H1 (cell line): ENCODE measurements around the gene CAMTA1. TPM values are rescaled to one million over a fixed set of nuclear protein-coding genes. Genes with fewer than 3 reads are reported as not detected.

Experiments used
- CTCF ChIA-PET: fragments of 300-600 bp; sonication (Branson Sonifier 250); formaldehyde crosslinking; loops from one replicate; lab custom pipeline; 2021; ENCODE audit not compliant: partially characterized antibody; lab: Charles Lee
- POLR2A ChIA-PET: fragments of 300-600 bp; sonication (Branson Sonifier 250); formaldehyde crosslinking; loops from one replicate; lab custom pipeline; 2021; ENCODE audit warnings: inconsistent platforms; ENCODE audit not compliant: partially characterized antibody; lab: Charles Lee
- DNase-seq, 2 experiments: peaks; one replicate each; pipeline versions ENCODE4 v3.0.0 to v3.0.0-alpha.2; 2010 to 2022; ENCODE audit warnings: low spot score in 2 of 2, low read depth in 1 of 2, mixed read lengths in 1 of 2
- FAIRE-seq: peaks from 2 replicates; lab custom pipeline; 2011; peaks lifted over from hg19 to GRCh38; lab: Jason Lieb, UNC
- H2AFZ ChIP-seq: 2 replicates; pipeline ENCODE4 v1.8.1; 2012; ENCODE audit warnings: low read length, inconsistent platforms
- H2AK5ac ChIP-seq: 2 replicates; pipeline ENCODE4 v1.6.1; 2013; ENCODE audit warnings: low read depth, low read length
- H2BK120ac ChIP-seq: replicated peaks from 2 replicates; pipeline ENCODE3; 2013; ENCODE audit warnings: low read depth, low read length, inconsistent platforms
- H2BK12ac ChIP-seq: 2 replicates; pipeline ENCODE4 v1.6.1; 2013; ENCODE audit warnings: low read depth, low read length
- H2BK15ac ChIP-seq: 2 replicates; pipeline ENCODE4 v1.6.1; 2013; ENCODE audit warnings: low read length
- H2BK20ac ChIP-seq: 2 replicates; pipeline ENCODE4 v1.6.1; 2013; ENCODE audit warnings: low read length
- H2BK5ac ChIP-seq: 2 replicates; pipeline ENCODE4 v1.6.1; 2013; ENCODE audit warnings: low read depth, low read length
- H3K14ac ChIP-seq: 2 replicates; pipeline ENCODE4 v1.6.1; 2013; ENCODE audit warnings: inconsistent platforms; ENCODE audit not compliant: insufficient read length
- H3K18ac ChIP-seq: 2 replicates; pipeline ENCODE4 v1.6.1; 2013; ENCODE audit warnings: low read length; ENCODE audit errors: extremely low read depth
- H3K23ac ChIP-seq: 2 replicates; pipeline ENCODE4 v1.6.1; 2013; ENCODE audit warnings: inconsistent platforms; ENCODE audit not compliant: insufficient read length
- H3K23me2 ChIP-seq: 2 replicates; pipeline ENCODE4 v1.6.1; 2013; ENCODE audit warnings: low read depth, low read length
- H3K27ac ChIP-seq: 2 replicates; pipeline ENCODE4 v1.6.1; 2011; ENCODE audit warnings: low read depth, low read length, inconsistent platforms
- H3K27me3 ChIP-seq, 4 experiments: replicated peaks in 1 of 4; 1 replicate in 1 of 4; 2 replicates in 3 of 4; pipeline versions ENCODE4 v1.6.1 to v1.8.1; 2011 to 2013; ENCODE audit warnings: low read length in 3 of 4, mild to moderate bottlenecking in 3 of 4, inconsistent platforms in 2 of 4, mixed read lengths in 2 of 4, moderate library complexity in 1 of 4; ENCODE audit not compliant: control insufficient read depth in 3 of 4, insufficient read depth in 3 of 4; ENCODE audit errors: extremely low read depth in 1 of 4
- H3K36me3 ChIP-seq, 4 experiments: 2 replicates each; pipeline versions ENCODE4 v1.6.1 to v1.8.1; 2011 to 2013; ENCODE audit warnings: mild to moderate bottlenecking in 4 of 4, low read length in 3 of 4, moderate library complexity in 2 of 4, control low read depth in 1 of 4, inconsistent platforms in 1 of 4; ENCODE audit not compliant: insufficient read depth in 4 of 4, control insufficient read depth in 2 of 4
- H3K4ac ChIP-seq: replicated peaks from 2 replicates; pipeline ENCODE3; 2013; ENCODE audit warnings: low read length, low read depth, mixed read lengths, inconsistent platforms; ENCODE audit not compliant: insufficient read length
- H3K4me1 ChIP-seq, 4 experiments: replicated peaks in 1 of 4; 1 replicate in 1 of 4; 2 replicates in 3 of 4; pipeline versions ENCODE4 v1.6.1 to v1.8.1; 2011 to 2013; ENCODE audit warnings: low read length in 3 of 4, inconsistent platforms in 2 of 4, mixed read lengths in 1 of 4; ENCODE audit not compliant: insufficient read depth in 4 of 4, control insufficient read depth in 3 of 4
- H3K4me2 ChIP-seq, 2 experiments: 2 replicates each; pipeline versions ENCODE4 v1.6.1 to v1.8.1; 2011 to 2013; ENCODE audit warnings: low read depth in 2 of 2, low read length in 2 of 2, control low read depth in 1 of 2, inconsistent platforms in 1 of 2, mild to moderate bottlenecking in 1 of 2; ENCODE audit not compliant: insufficient read depth in 1 of 2
- H3K4me3 ChIP-seq, 4 experiments: fragments of 200-600, 300-600 bp in 1 of 4; sonication (generic), shearing (Covaris generic), sonication (Bioruptor Twin) in 1 of 4; 2 replicates each; pipeline versions ENCODE4 v1.5.1 to v1.8.1; 2011 to 2016; ENCODE audit warnings: low read length in 4 of 4, low read depth in 3 of 4, control low read depth in 2 of 4, inconsistent platforms in 2 of 4, mild to moderate bottlenecking in 2 of 4, mixed read lengths in 1 of 4, moderate library complexity in 1 of 4; ENCODE audit not compliant: insufficient read depth in 2 of 4; ENCODE audit errors: extremely low read depth in 1 of 4
- H3K56ac ChIP-seq: replicated peaks from 2 replicates; pipeline ENCODE3; 2013; ENCODE audit warnings: low read depth, mild to moderate bottlenecking, mixed read lengths, low read length, inconsistent platforms; ENCODE audit not compliant: insufficient read length
- H3K79me1 ChIP-seq: 2 replicates; pipeline ENCODE4 v1.6.1; 2013; ENCODE audit warnings: low read depth, low read length, control low read depth
- H3K79me2 ChIP-seq, 2 experiments: 2 replicates each; pipeline versions ENCODE4 v1.6.1 to v1.8.1; 2012 to 2013; ENCODE audit warnings: low read length in 2 of 2, mild to moderate bottlenecking in 2 of 2, inconsistent platforms in 1 of 2; ENCODE audit not compliant: insufficient read depth in 2 of 2, control insufficient read depth in 1 of 2
- H3K9ac ChIP-seq, 4 experiments: replicated peaks in 1 of 4; 1 replicate in 1 of 4; 2 replicates in 3 of 4; pipeline versions ENCODE4 v1.6.1 to v1.8.1; 2011 to 2013; ENCODE audit warnings: low read depth in 3 of 4, low read length in 3 of 4, control low read depth in 2 of 4, mild to moderate bottlenecking in 2 of 4, moderate library complexity in 2 of 4, inconsistent platforms in 1 of 4; ENCODE audit errors: extremely low read depth in 1 of 4
- H3K9me3 ChIP-seq, 2 experiments: 2 replicates each; pipeline versions ENCODE4 v1.6.1 to v1.8.1; 2012 to 2013; ENCODE audit warnings: mild to moderate bottlenecking in 2 of 2, moderate library complexity in 2 of 2, control low read depth in 1 of 2, inconsistent platforms in 1 of 2, low read depth in 1 of 2, low read length in 1 of 2, mixed read lengths in 1 of 2; ENCODE audit not compliant: insufficient read depth in 2 of 2
- H4K20me1 ChIP-seq, 2 experiments: replicated peaks in 1 of 2; 2 replicates each; pipeline versions ENCODE3 to v1.8.1; 2011 to 2013; ENCODE audit warnings: inconsistent platforms in 2 of 2, low read length in 2 of 2, mild to moderate bottlenecking in 1 of 2; ENCODE audit not compliant: insufficient read depth in 2 of 2, control insufficient read depth in 1 of 2
- H4K5ac ChIP-seq: 2 replicates; pipeline ENCODE4 v1.6.1; 2013; ENCODE audit warnings: low read length, low read depth, mixed read lengths, inconsistent platforms; ENCODE audit not compliant: insufficient read length
- H4K8ac ChIP-seq: 2 replicates; pipeline ENCODE4 v1.8.0; 2013; ENCODE audit warnings: mild to moderate bottlenecking, moderate library complexity, low read length, inconsistent platforms; ENCODE audit not compliant: insufficient read depth; ENCODE audit errors: extremely low read depth
- H4K91ac ChIP-seq: replicated peaks from 2 replicates; pipeline ENCODE3; 2013; ENCODE audit warnings: low read length, mixed read lengths, inconsistent platforms; ENCODE audit not compliant: insufficient read length
- CEBPB ChIP-seq: IDR thresholded peaks from 2 replicates; pipeline ENCODE4 v1.6.1; 2012; ENCODE audit warnings: low read depth, low read length
- HDAC6 ChIP-seq: IDR thresholded peaks from one replicate; pipeline ENCODE4 v1.7.1; 2012; ENCODE audit warnings: low read depth, mild to moderate bottlenecking, inconsistent platforms, low read length, moderate library complexity
- POLR2A ChIP-seq, 2 experiments: IDR thresholded peaks; 1 replicate in 1 of 2; 2 replicates in 1 of 2; pipeline ENCODE4 v1.6.1; 2011; ENCODE audit warnings: low read depth in 2 of 2, low read length in 2 of 2, mild to moderate bottlenecking in 2 of 2; ENCODE audit errors: control extremely low read depth in 1 of 2
- RFX5 ChIP-seq: IDR thresholded peaks from 2 replicates; pipeline ENCODE4 v1.6.1; 2011; ENCODE audit warnings: low read depth, low read length, improper control_type of control experiment, borderline replicate concordance
- SP1 ChIP-seq: IDR thresholded peaks from 2 replicates; pipeline ENCODE4 v1.6.1; 2011; ENCODE audit warnings: low read depth, low read length
- WGBS, 2 experiments: shearing (Covaris generic) in 1 of 2; methylation state at CpG; one replicate each; pipeline versions ENCODE4 v1.1.6 to v1.1.7; 2013 to 2015; ENCODE audit warnings: low lambda C conversion rate in 2 of 2, mixed read lengths in 2 of 2, inconsistent platforms in 1 of 2, low coverage in 1 of 2, missing lambda C conversion rate in 1 of 2; ENCODE audit not compliant: insufficient replicate concordance in 2 of 2, insufficient coverage in 1 of 2, insufficient read length in 1 of 2; ENCODE audit errors: extremely low coverage in 1 of 2, missing lambda C conversion rate in 1 of 2; 5-methylcytosine and 5-hydroxymethylcytosine counted together
- polyA plus RNA-seq, 7 experiments: library from polyadenylated mRNA; depleted of rRNA in 3 of 7; stranded (reverse) in 5 of 7; unstranded in 2 of 7; fragments of >200 nt in 5 of 7; fragments of 200-250 nt in 2 of 7; gene quantifications; 1 replicate in 5 of 7; 2 replicates in 1 of 7; 4 replicates in 1 of 7; pipeline versions ENCODE4 v1.2.1 to v1.2.3, GENCODE V29; 2011 to 2013; ENCODE audit warnings: missing spikeins in 2 of 7, mixed read lengths in 2 of 7
- total RNA-seq: library from RNA; stranded (reverse); fragmentation: NEBNext Ultra II Directional; extraction: Animal tissue kit (Norgen Biotek cat#: 25700); gene quantifications from 2 replicates; pipeline ENCODE4 v1.2.1, GENCODE V29; 2021

The CAMTA1 gene
- total and polyA plus RNA-seq, 2 of the 8 experiments (the other 6 are each of a cell fraction or from before 2014, with no cell fraction given) = 65.0 to 119 TPM

- Histone ChIP-seq H3K14ac (no peak overlapping the region), H4K5ac (no peak overlapping the region), H4K20me1 (peaks cover 0 to 6% of the 10 kb centered on the region in 2 experiments), H2AFZ (no peak overlapping the region), H2BK12ac (no peak overlapping the region), H3K27me3 (no peaks in the 10 kb centered on the region), H2BK15ac (no peak overlapping the region), H3K79me1 (no peaks in the 10 kb centered on the region), H3K27ac (no peak overlapping the region), H3K18ac (no peak overlapping the region), H3K4ac (no peak overlapping the region), H3K4me1 (peaks cover 0 to 4% (median 0%) of the 10 kb centered on the region in 4 experiments; a peak in 1 of 7 replicates), H2AK5ac (no peak overlapping the region), H3K9ac (no peak overlapping the region; a peak in 1 of 7 replicates), H3K56ac (no peak overlapping the region), H4K8ac (no peak overlapping the region; the same call in 1 of the 2 replicates), H2BK20ac (no peak overlapping the region), H3K9me3 (no peaks in the 10 kb centered on the region), H4K91ac (no peak overlapping the region), H3K4me2 (no peak overlapping the region), H3K4me3 (no peak overlapping the region), H3K79me2 (no peaks in the 10 kb centered on the region), H2BK120ac (no peak overlapping the region), H2BK5ac (no peak overlapping the region), H3K23me2 (peaks cover 6% of the 10 kb centered on the region; the same call in 1 of the 2 replicates), H3K36me3 (no peaks in the 10 kb centered on the region), H3K23ac (no peak overlapping the region)
- CTCF ChIA-PET = interaction anchor here (0.6 to 9.2 kb wide), 11 partner anchors 8 to 184 kb away, joined by 3 to 78 read pairs (median 3); no protein-coding TSS in a partner anchor
- TF ChIP-seq HDAC6 (no peak), RFX5 (no peak), POLR2A (IDR thresholded peaks at IDR 0.05; ENCODE audit: control extremely low read depth in 1 of 2, low read depth in 2 of 2, low read length in 2 of 2) (no peak), CEBPB (no peak), SP1 (no peak)
- 91% methylated on average over 13 of the region's 13 CpGs; no CpG with 5 or more reads in 1 of the 2 experiments for WGBS, 2 experiments
- no peak for FAIRE-seq
- POLR2A ChIA-PET = no interaction called here
- DNase-seq = no peak
Observed at GRCh38 chr1:7483634-7484383, 698.6 kb downstream of the CAMTA1 start.
